Stomach (tissue), 9 donors: ENCODE measurements around the gene STRADA. TPM values are rescaled to one million over a fixed set of nuclear protein-coding genes. Genes with fewer than 3 reads are reported as not detected.

ENCODE experiments used
- DNase-seq, 2 donors: peaks; one replicate each; pipeline versions ENCODE4 v3.0.0 to v3.0.0-alpha.2; 2013 to 2019
- H3K27ac ChIP-seq, 5 donors: fragments of 200-600 bp in 4 of 5; sonication (generic) in 4 of 5; one replicate each; pipeline ENCODE4 v1.5.1; 2013 to 2019; ENCODE audit warnings: mild to moderate bottlenecking in 1 of 5, moderate library complexity in 1 of 5
- H3K27me3 ChIP-seq, 3 donors: fragments of 200-600 bp; sonication (generic); one replicate each; pipeline ENCODE4 v1.5.1; 2017 to 2019; ENCODE audit warnings: mixed run types in 1 of 3
- H3K36me3 ChIP-seq, 4 donors: fragments of 200-600 bp; sonication (generic); 1 replicate in 3 of 4; 2 replicates in 1 of 4; pipeline ENCODE4 v1.5.1; 2016 to 2019
- H3K4me1 ChIP-seq, 4 donors: fragments of 200-600 bp; sonication (generic); one replicate each; pipeline ENCODE4 v1.5.1; 2016 to 2019
- H3K4me3 ChIP-seq, 4 donors: fragments of 200-600 bp; sonication (generic) in 3 of 4; one replicate each; pipeline ENCODE4 v1.5.1; 2016 to 2019; ENCODE audit warnings: mild to moderate bottlenecking in 1 of 4
- H3K9me3 ChIP-seq, 4 donors: fragments of 200-600 bp; sonication (generic); one replicate each; pipeline ENCODE4 v1.5.1; 2016 to 2019
- EP300 ChIP-seq: sonication (generic); formaldehyde crosslinking; IDR thresholded peaks from one replicate; pipeline ENCODE4 v1.6.1; 2017; ENCODE audit warnings: antibody characterized with exemption
- POLR2A ChIP-seq, 4 donors: fragments of 450-650 bp; IDR thresholded peaks; one replicate each; pipeline ENCODE4 v1.6.1; 2016; ENCODE audit warnings: antibody characterized with exemption in 4 of 4, control low read depth in 2 of 4, mild to moderate bottlenecking in 1 of 4, moderate library complexity in 1 of 4
- POLR2AphosphoS5 ChIP-seq, 3 donors: sonication (generic); formaldehyde crosslinking; IDR thresholded peaks; one replicate each; pipeline ENCODE4 v1.6.1; 2016; ENCODE audit warnings: antibody characterized with exemption in 3 of 3
- WGBS, 5 donors: extraction: QIAGEN DNeasy Blood & Tissue Kit in 3 of 5; methylation state at CpG; one replicate each; pipeline versions ENCODE4 v1.1.5 to v1.1.7; 2013 to 2018; 5-methylcytosine and 5-hydroxymethylcytosine counted together
- intact Hi-C: fragments of 100-400 bp; cut with DNase I; formaldehyde crosslinking; loops from one replicate; pipeline ENCODE4 v1.15.1; 2023; ENCODE audit warnings: low total_unique reads
- polyA plus RNA-seq, 3 donors: library from polyadenylated mRNA; stranded (reverse); fragments of 200-250 nt; gene quantifications; one replicate each; pipeline ENCODE4 v1.2.3, GENCODE V29; 2013
- total RNA-seq, 5 donors: library from RNA; depleted of rRNA; stranded (reverse); fragments of >200 nt; gene quantifications; one replicate each; pipeline versions ENCODE4 v1.1.0 to v1.2.3, GENCODE V29; 2014 to 2016
- TF ChIP-seq, protein P1 (sequence below), 7 experiments: fragments of 450-650 bp in 4 of 7; fragments of 200-600 bp in 3 of 7; sonication (generic) in 3 of 7; IDR thresholded peaks; one replicate each; pipeline ENCODE4 v1.5.1; 2016 to 2019; ENCODE audit warnings: antibody characterized with exemption in 7 of 7, control low read depth in 2 of 7, mild to moderate bottlenecking in 1 of 7
- donor health status: healthy with polysubstance abuse.
- donor health status: Bipolar disorder and iron deficiency.
- donor health status: healthy.

STRADA gene
- total and polyA plus RNA-seq, 8 donors, result 9.8 to 56.2 (median 22.2) TPM

DNA sequence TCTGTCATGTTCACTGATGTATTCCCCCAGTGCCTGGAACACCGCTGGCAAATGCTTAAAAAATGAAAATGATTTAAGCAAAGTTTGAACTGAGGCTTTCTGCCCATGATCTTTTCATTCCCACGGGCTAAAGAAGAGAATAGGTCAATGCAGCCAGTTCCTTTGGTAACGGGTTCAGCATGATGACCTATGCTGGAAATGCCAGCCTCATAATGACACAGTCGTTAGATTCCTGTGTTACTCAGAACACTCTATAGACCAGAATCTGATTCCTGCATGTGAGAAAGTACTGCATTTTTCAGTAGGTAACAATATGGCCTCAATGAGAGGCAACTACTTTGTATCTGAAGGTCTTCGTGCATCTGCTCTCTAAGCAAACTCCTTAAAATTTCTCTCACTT, 22.6 kb downstream of the STRADA start:
- Histone ChIP-seq H3K27ac (no peak overlapping the region), H3K9me3 (no peaks in the 10 kb centered on the region), H3K36me3 (peaks cover 0 to 40% (median 33%) of the 10 kb centered on the region in 4 donors), H3K4me3 (no peak overlapping the region), H3K27me3 (no peaks in the 10 kb centered on the region), H3K4me1 (no peaks in the 10 kb centered on the region)
- TF ChIP-seq, protein P1, sequence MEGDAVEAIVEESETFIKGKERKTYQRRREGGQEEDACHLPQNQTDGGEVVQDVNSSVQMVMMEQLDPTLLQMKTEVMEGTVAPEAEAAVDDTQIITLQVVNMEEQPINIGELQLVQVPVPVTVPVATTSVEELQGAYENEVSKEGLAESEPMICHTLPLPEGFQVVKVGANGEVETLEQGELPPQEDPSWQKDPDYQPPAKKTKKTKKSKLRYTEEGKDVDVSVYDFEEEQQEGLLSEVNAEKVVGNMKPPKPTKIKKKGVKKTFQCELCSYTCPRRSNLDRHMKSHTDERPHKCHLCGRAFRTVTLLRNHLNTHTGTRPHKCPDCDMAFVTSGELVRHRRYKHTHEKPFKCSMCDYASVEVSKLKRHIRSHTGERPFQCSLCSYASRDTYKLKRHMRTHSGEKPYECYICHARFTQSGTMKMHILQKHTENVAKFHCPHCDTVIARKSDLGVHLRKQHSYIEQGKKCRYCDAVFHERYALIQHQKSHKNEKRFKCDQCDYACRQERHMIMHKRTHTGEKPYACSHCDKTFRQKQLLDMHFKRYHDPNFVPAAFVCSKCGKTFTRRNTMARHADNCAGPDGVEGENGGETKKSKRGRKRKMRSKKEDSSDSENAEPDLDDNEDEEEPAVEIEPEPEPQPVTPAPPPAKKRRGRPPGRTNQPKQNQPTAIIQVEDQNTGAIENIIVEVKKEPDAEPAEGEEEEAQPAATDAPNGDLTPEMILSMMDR (IDR thresholded peaks at IDR 0.05), result no peak
- TF ChIP-seq EP300 (no peak), POLR2A (IDR thresholded peaks at IDR 0.05) (no peak), POLR2AphosphoS5 (IDR thresholded peaks at IDR 0.05) (no peak)
- no peak for DNase-seq
- intact Hi-C loops, result no loop called here
- WGBS, 5 donors, result 67 to 76% (median 71%) methylated on average over 5 of the region's 5 CpGs

DNA sequence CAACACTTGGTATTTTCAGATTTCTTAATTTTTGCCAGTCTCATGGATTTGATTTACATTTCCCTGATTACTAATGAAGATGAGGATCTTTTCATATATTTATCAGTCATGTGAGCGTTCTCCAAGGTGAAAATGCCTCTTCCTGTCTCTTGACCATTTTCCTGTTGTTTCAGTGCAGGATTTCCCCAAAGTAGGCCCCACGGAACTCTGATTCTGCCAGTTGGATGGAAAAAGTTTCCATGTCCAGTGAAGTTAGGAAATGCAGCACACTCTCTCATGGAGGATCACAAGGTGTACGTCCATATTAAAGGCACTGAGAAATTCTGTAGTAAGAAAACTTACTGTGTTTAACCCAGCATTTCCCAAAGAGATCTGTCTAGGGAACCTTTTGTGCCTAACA, 25.2 kb downstream of the STRADA start:
- WGBS, 5 donors, result 88 to 96% (median 90%) methylated on average over 3 of the region's 3 CpGs
- Histone ChIP-seq H3K9me3 (no peaks in the 10 kb centered on the region), H3K27ac (no peak overlapping the region), H3K36me3 (peaks cover 9 to 61% (median 51%) of the 10 kb centered on the region in 4 donors), H3K27me3 (no peaks in the 10 kb centered on the region), H3K4me1 (no peaks in the 10 kb centered on the region), H3K4me3 (no peak overlapping the region)
- no peak for DNase-seq
- intact Hi-C loops, result no loop called here
- TF ChIP-seq EP300 (no peak), POLR2A (IDR thresholded peaks at IDR 0.05) (no peak), POLR2AphosphoS5 (IDR thresholded peaks at IDR 0.05) (no peak)
- TF ChIP-seq, protein P1 (IDR thresholded peaks at IDR 0.05), result no peak

DNA sequence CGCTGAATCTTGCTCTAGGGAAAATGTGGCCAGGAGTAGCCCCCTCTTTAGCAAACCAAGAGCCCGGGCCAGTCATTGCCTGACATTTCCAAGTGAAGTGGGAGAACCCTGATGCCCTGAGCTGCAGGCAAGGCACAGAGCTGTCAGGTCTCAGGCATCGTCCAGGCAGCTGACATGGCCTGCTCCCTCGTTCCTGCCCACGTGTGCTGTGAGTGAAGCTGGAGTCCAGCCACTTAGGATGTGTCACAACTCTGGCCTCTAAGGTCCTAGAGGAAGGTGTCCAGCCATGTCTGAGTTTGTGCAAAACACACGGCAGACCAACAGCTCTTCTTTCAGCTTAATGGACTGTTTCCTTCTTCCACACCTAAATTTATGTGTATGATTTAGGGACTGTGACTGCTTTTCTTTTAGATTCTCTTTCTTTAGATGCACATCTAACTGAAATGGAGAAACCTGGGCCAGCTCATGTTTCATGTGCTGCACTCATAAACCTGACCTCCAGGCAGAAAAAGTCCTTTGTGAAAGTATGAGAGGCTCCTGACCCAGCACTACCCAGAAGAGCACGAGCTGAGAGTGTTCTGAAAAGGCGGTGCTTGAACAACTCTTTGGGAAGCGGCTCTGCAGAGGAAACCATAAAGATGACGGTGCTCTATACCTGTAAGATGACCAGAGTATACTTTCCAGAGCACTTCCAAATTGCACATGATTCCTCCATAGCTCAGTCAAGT, 26.9 kb downstream of the STRADA start:
- H3K4me3 ChIP-seq, result no peak overlapping the region
- WGBS, 5 donors, result 66 to 88% (median 82%) methylated on average over 10 of the region's 10 CpGs
- intact Hi-C loops, result no loop called here
- no peaks in the 10 kb centered on the region for H3K27me3 ChIP-seq
- DNase-seq, result no peak
- peaks cover 16 to 78% (median 63%) of the 10 kb centered on the region in 4 donors for H3K36me3 ChIP-seq
- TF ChIP-seq POLR2AphosphoS5 (IDR thresholded peaks at IDR 0.05), result no peak
- TF ChIP-seq POLR2A (IDR thresholded peaks at IDR 0.05), result no peak
- TF ChIP-seq EP300, result no peak
- TF ChIP-seq, protein P1 (IDR thresholded peaks at IDR 0.05), result no peak
- H3K9me3 ChIP-seq, result no peaks in the 10 kb centered on the region
- no peak overlapping the region for H3K27ac ChIP-seq
- no peaks in the 10 kb centered on the region for H3K4me1 ChIP-seq

DNA sequence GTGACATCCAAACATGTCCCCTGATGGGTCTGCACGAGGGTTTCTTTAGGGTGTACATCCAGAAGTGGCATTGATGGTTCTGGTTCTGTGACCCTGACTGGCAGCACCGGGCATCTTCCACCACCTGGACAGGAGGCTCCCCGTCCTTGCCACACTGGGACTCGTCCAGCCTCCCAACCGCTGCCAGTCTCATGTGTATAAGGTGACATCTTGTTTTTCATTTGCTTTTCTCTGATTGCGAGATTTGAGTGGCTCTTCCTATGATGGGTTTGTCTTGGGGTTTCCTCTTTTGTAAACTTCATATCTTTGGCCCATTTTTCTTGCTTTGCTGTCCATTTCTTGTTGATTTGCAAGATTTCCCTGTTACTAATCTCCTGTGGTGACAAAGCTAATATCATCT, 32.5 kb downstream of the STRADA start:
- no peak overlapping the region for H3K27ac ChIP-seq
- peaks cover 29 to 99% (median 97%) of the 10 kb centered on the region in 4 donors for H3K36me3 ChIP-seq
- DNase-seq, result no peak
- no peak overlapping the region for H3K4me3 ChIP-seq
- intact Hi-C loops, result no loop called here
- H3K4me1 ChIP-seq, result no peaks in the 10 kb centered on the region
- no peaks in the 10 kb centered on the region for H3K27me3 ChIP-seq
- WGBS, 5 donors, result 90 to 95% (median 93%) methylated on average over 6 of the region's 6 CpGs
- no peaks in the 10 kb centered on the region for H3K9me3 ChIP-seq
- TF ChIP-seq EP300, result no peak
- TF ChIP-seq POLR2A (IDR thresholded peaks at IDR 0.05), result no peak
- no peak for TF ChIP-seq POLR2AphosphoS5 (IDR thresholded peaks at IDR 0.05)
- TF ChIP-seq, protein P1 (IDR thresholded peaks at IDR 0.05), result no peak
